Natural killer cell (primary cell): ENCODE results near the gene TNIP3. TPM values are rescaled to one million over a fixed set of nuclear protein-coding genes. Genes with fewer than 3 reads are reported as not detected.

ENCODE experiments used
- ATAC-seq, 3 donors: fragments of 150-1000 bp in 2 of 3; fragments of 200-7000 bp in 1 of 3; cut with Tn5 transposase; 1 replicate in 1 of 3; 2 replicates in 2 of 3; pipeline ENCODE4 v1.10.0; 2021; ENCODE audit warnings: mild to moderate bottlenecking in 2 of 3, moderate library complexity in 2 of 3
- DNase-seq, 2 donors: peaks; one replicate each; pipeline versions ENCODE4 v3.0.0 to v3.0.0-alpha.2; 2013 to 2021; ENCODE audit warnings: mixed read lengths in 1 of 2
- H3K27ac ChIP-seq: one replicate; pipeline ENCODE4 v1.5.1; 2013; ENCODE audit warnings: mild to moderate bottlenecking, low read length
- H3K27me3 ChIP-seq: one replicate; pipeline ENCODE4 v1.6.1; 2013; ENCODE audit warnings: low read length; ENCODE audit not compliant: control insufficient read depth, insufficient read depth
- H3K36me3 ChIP-seq: one replicate; pipeline ENCODE4 v1.6.1; 2013; ENCODE audit warnings: low read length; ENCODE audit not compliant: control insufficient read depth, insufficient read depth
- H3K4me1 ChIP-seq: one replicate; pipeline ENCODE4 v1.6.1; 2013; ENCODE audit warnings: low read length; ENCODE audit not compliant: control insufficient read depth, insufficient read depth
- H3K4me3 ChIP-seq: one replicate; pipeline ENCODE4 v1.5.1; 2013; ENCODE audit warnings: low read length
- H3K9me3 ChIP-seq: one replicate; pipeline ENCODE4 v1.6.1; 2013; ENCODE audit warnings: low read length; ENCODE audit not compliant: control insufficient read depth, insufficient read depth
- H3K27ac Mint-ChIP-seq, 2 donors: one replicate each; pipeline ENCODE4 v1.8.0; 2022; ENCODE audit warnings: mild to moderate bottlenecking in 2 of 2, mixed read lengths in 2 of 2, moderate library complexity in 1 of 2
- H3K27me3 Mint-ChIP-seq, 2 donors: one replicate each; pipeline ENCODE4 v1.8.0; 2022; ENCODE audit warnings: low read depth in 2 of 2, mixed read lengths in 2 of 2
- H3K36me3 Mint-ChIP-seq: one replicate; pipeline ENCODE4 v1.8.0; 2022; ENCODE audit warnings: mixed read lengths
- H3K4me1 Mint-ChIP-seq, 2 donors: one replicate each; pipeline ENCODE4 v1.8.0; 2022; ENCODE audit warnings: mixed read lengths in 2 of 2
- H3K4me3 Mint-ChIP-seq: one replicate; pipeline ENCODE4 v1.8.0; 2022; ENCODE audit warnings: mild to moderate bottlenecking, moderate library complexity, mixed read lengths
- H3K9me3 Mint-ChIP-seq, 2 donors: one replicate each; pipeline ENCODE4 v1.8.0; 2022; ENCODE audit warnings: mixed read lengths in 2 of 2
- CTCF ChIP-seq: fragments of 200-600 bp; IDR thresholded peaks from one replicate; pipeline ENCODE4 v1.8.0; 2022; ENCODE audit warnings: antibody characterized with exemption
- WGBS: methylation state at CpG from one replicate; pipeline ENCODE4 v1.1.7; 2013; ENCODE audit warnings: missing lambda C conversion rate; ENCODE audit not compliant: insufficient coverage; 5-methylcytosine and 5-hydroxymethylcytosine counted together
- intact Hi-C: fragments of 100-400 bp; cut with micrococcal nuclease; formaldehyde crosslinking; loops from one replicate; pipeline ENCODE4 v1.14.2; 2022
- total RNA-seq, 4 donors: library from RNA; stranded (reverse); fragments of 120-200 nt in 1 of 4; gene quantifications; one replicate each; pipeline versions ENCODE4 v1.2.3 to v1.2.4, GENCODE V29; 2013 to 2022

TNIP3 gene
- total RNA-seq, 3 donors from 2014 or later (not counting 1 experiment from before 2014, with no cell fraction given): 0.45 to 2.5 (median 0.64) TPM

DNA sequence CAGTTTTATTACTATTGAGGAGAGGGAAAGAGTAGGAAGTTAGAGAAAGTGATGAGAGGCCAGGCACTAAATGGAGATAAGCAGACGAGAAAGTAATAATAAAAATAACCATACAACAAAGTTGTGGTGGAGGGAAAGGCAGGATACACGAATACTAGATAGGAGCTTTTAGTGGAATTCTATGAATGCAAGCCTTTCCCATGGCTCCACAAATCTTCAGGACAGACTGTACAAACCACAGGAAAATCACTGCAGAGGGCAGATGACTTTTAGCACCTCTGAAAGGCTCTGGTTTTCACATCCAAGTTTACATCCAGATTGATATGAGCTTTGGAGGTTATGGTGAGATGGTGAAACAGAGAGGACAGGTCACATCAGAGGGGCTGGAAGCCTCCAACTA lies 41.5 kb downstream of the TNIP3 start:
- no peaks in the 10 kb centered on the region for H3K36me3 Mint-ChIP-seq
- WGBS: no CpG with 5 or more reads among the region's 2 CpGs
- H3K4me1 Mint-ChIP-seq: peaks cover 0 to 5% of the 10 kb centered on the region in 2 donors
- DNase-seq (no peak), ATAC-seq (no peak)
- H3K27me3 ChIP-seq: no peaks in the 10 kb centered on the region
- H3K4me1 ChIP-seq: no peaks in the 10 kb centered on the region
- no peak overlapping the region for H3K4me3 ChIP-seq
- H3K9me3 ChIP-seq: no peaks in the 10 kb centered on the region
- H3K36me3 ChIP-seq: no peaks in the 10 kb centered on the region
- H3K27me3 Mint-ChIP-seq: peaks cover 0 to 10% of the 10 kb centered on the region in 2 donors
- intact Hi-C loops: no loop called here
- no peak overlapping the region for H3K27ac Mint-ChIP-seq
- no peak for TF ChIP-seq CTCF
- no peak overlapping the region for H3K27ac ChIP-seq
- H3K4me3 Mint-ChIP-seq: no peak overlapping the region
- H3K9me3 Mint-ChIP-seq: no peaks in the 10 kb centered on the region

DNA sequence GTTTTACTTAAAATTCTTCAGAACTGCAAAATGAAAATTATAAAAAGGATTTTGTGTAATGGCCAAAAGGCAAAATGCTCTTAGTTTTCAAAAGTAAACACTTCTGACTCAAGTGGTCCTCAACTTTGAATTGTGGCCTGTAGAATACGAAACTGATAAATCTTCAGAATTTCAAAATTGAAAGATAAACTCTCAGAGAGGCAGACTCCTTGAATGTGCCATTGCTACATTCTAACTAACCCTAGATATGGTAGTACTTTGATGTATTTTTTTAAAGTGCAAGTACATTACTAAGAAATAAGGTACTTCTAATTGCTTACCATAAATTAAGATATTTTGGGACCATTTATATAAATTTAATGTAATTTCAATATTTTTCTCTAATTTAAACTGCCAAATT lies 44.4 kb downstream of the TNIP3 start:
- Histone ChIP-seq H3K27ac (no peak overlapping the region), H3K27me3 (no peaks in the 10 kb centered on the region), H3K9me3 (no peaks in the 10 kb centered on the region), H3K4me3 (no peak overlapping the region), H3K4me1 (no peaks in the 10 kb centered on the region), H3K36me3 (no peaks in the 10 kb centered on the region)
- no peaks in the 10 kb centered on the region for H3K9me3 Mint-ChIP-seq
- no peak for DNase-seq
- ATAC-seq: no peak
- no peak for TF ChIP-seq CTCF
- intact Hi-C loops: no loop called here
- peaks cover 0 to 7% of the 10 kb centered on the region in 2 donors for H3K27me3 Mint-ChIP-seq
- H3K4me1 Mint-ChIP-seq: no peaks in the 10 kb centered on the region
- WGBS: 100% methylated on average over 1 of the region's 1 CpG
- H3K36me3 Mint-ChIP-seq: no peaks in the 10 kb centered on the region
- H3K27ac Mint-ChIP-seq: no peak overlapping the region
- no peak overlapping the region for H3K4me3 Mint-ChIP-seq

DNA sequence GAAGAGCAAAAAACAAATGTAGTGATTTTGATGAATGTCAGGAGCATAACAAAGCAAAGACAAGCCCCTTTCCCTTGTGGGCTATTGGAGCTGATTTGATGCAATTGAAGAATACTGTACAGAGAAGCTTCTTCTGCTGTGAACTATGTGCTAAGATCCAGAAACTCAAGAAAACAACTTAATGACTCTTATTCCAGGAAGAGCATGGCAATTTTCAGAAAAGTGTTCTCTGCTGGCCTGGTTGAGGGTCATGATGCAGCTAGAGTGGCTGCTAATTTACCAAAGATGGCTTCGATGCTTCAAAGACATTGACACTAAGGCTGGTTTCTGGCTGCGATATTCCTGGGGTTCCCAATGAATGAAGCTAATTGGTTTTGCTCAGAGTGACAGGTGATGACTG lies 45.8 kb downstream of the TNIP3 start:
- H3K4me3 Mint-ChIP-seq: no peak overlapping the region
- H3K27me3 ChIP-seq: no peaks in the 10 kb centered on the region
- no peak for TF ChIP-seq CTCF
- no peak overlapping the region for H3K4me3 ChIP-seq
- no peak overlapping the region for H3K27ac ChIP-seq
- no peaks in the 10 kb centered on the region for H3K9me3 Mint-ChIP-seq
- H3K36me3 ChIP-seq: no peaks in the 10 kb centered on the region
- ATAC-seq (no peak), DNase-seq (no peak)
- H3K27me3 Mint-ChIP-seq: peaks cover 0 to 6% of the 10 kb centered on the region in 2 donors
- intact Hi-C loops: no loop called here
- H3K4me1 ChIP-seq: no peaks in the 10 kb centered on the region
- peaks cover 0 to 5% of the 10 kb centered on the region in 2 donors for H3K4me1 Mint-ChIP-seq
- no peaks in the 10 kb centered on the region for H3K36me3 Mint-ChIP-seq
- WGBS: 69% methylated on average over 2 of the region's 2 CpGs
- H3K9me3 ChIP-seq: no peaks in the 10 kb centered on the region
- H3K27ac Mint-ChIP-seq: no peak overlapping the region

- peaks cover 6% of the 10 kb centered on the region in 2 donors for H3K27me3 Mint-ChIP-seq
- ATAC-seq (no peak), DNase-seq (no peak)
- H3K36me3 Mint-ChIP-seq: no peaks in the 10 kb centered on the region
- no peaks in the 10 kb centered on the region for H3K9me3 Mint-ChIP-seq
- no peak overlapping the region for H3K27ac Mint-ChIP-seq
- Histone ChIP-seq H3K27ac (no peak overlapping the region), H3K4me3 (no peak overlapping the region), H3K27me3 (no peaks in the 10 kb centered on the region), H3K36me3 (no peaks in the 10 kb centered on the region), H3K4me1 (no peaks in the 10 kb centered on the region), H3K9me3 (no peaks in the 10 kb centered on the region)
- no peak for TF ChIP-seq CTCF
- peaks cover 0 to 5% of the 10 kb centered on the region in 2 donors for H3K4me1 Mint-ChIP-seq
- H3K4me3 Mint-ChIP-seq: no peak overlapping the region
- intact Hi-C loops: no loop called here
- no CpG with 5 or more reads among the region's 1 CpG for WGBS
Observed at GRCh38 chr4:121114756-121115155, 49.4 kb downstream of the TNIP3 start.
